RPMI8226 (cell line): ENCODE data around the gene AMZ2.
"Not testable (repeated sequence)": the region's sequence is repeated elsewhere in the genome, so short reads cannot be mapped to it uniquely, and the experiment has no call there.

Source experiments
- DNase-seq: peaks from one replicate; pipeline ENCODE4 v3.0.0-alpha.2; 2015

The AMZ2 gene

DNA sequence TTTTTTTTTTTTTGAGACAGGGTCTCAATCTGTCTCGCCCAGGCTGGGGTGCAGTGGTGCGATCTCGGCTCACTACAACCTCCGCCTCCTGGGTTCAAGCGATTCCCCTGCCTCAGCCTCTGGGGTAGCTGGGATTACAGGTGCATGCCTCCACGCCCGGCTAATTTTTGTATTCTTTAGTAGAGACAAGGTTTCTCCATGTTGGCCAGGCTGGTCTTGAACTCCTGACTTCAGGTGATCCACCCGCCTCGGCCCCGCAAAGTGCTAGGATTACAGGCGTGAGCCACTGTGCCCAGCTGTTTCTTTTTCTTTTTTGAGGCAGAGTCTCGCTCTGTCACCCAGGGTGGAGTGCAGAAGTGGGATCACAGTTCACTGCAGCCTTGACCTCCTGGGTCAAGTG lies 27.1 kb upstream of the AMZ2 start:
- DNase-seq: not testable (repeated sequence)

DNA sequence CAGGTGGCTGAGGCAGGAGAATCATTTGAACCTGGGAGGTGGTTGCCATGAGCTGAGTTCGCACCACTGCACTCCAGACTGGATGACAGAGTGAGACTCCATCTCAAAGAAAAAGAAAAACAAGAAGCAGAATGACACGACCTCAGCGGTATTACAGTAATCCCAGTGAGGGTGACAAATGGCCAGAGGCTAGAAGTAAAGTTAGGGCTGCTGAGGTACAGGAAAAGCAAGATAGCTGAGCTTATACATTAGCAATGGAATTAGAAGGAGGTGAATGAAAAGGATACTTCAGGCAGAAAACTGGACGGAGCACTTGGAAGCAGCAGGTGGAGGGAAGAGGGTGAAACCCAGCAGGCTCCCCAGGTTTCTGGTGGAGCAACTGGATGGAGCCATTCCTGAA lies 26.1 kb upstream of the AMZ2 start:
- DNase-seq: no peak

DNA sequence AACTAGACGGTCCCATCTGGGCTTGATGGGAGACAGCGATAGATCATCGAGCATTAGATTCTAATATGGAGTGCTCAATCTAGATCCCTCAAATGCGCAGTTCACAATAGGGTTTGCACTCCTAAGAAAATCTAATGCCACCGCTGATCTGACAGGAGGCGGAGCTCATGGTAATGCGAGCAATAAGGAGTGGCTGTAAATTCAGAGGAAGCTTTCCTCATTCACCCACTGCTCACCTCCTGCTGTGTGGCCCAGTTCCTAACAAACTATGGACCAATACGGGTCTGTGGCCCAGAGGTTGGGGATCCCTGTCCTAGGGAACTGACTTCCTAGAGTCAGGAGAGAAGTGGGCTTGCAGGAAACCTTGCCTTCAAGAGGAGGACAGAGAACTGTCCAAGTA lies 25.2 kb upstream of the AMZ2 start:
- no peak for DNase-seq

DNA sequence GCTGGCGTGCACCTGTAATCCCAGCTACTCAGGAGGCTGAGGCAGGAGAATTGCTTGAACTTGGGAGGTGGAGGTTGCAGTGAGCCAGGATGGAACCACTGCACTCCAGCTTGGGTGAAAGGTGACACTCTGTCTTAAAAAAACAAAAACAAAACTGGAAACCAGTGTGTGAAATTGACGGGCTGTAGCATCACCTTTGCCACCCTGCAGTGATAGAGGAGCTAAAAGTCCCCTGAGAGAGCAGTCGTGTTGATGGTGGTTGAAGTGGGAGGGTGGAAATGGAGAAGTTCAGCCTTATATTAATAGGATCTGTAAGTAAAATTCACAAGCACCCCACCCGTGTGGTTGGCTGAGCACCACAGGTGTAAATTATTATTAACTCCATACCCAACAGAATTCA lies 22.8 kb upstream of the AMZ2 start:
- DNase-seq: not testable (repeated sequence)

DNA sequence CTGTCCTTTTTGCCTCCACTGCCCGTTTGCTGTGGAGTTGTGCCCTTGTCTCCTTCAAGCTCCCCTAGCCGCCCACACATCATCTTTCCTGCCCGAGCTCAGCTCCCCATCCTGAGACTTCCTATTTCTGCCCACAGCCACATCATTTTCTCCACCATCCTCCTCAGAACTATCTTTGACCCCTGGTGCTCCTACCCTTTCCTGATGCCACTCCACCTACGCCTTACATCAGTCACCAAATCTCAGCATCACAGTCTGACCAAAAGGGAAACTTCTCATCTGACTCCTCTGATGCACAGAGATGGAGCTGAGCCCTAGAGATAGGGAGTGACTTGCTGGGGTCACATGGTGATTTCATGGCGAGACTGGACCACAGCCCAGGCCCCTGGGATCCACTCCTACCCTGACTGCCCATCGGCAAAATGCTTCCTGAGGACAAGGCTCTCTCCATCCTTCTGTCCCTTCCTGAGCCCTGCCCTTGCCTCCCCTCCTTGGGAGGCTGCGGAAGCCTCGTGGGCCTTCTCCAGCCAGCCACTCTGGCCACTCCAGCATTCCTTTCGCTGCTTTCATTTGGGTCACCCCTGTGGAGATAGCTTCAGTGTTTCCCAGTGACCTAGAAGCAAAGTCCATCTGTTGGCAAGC lies 19.7 kb upstream of the AMZ2 start:
- not testable (repeated sequence) for DNase-seq

DNA sequence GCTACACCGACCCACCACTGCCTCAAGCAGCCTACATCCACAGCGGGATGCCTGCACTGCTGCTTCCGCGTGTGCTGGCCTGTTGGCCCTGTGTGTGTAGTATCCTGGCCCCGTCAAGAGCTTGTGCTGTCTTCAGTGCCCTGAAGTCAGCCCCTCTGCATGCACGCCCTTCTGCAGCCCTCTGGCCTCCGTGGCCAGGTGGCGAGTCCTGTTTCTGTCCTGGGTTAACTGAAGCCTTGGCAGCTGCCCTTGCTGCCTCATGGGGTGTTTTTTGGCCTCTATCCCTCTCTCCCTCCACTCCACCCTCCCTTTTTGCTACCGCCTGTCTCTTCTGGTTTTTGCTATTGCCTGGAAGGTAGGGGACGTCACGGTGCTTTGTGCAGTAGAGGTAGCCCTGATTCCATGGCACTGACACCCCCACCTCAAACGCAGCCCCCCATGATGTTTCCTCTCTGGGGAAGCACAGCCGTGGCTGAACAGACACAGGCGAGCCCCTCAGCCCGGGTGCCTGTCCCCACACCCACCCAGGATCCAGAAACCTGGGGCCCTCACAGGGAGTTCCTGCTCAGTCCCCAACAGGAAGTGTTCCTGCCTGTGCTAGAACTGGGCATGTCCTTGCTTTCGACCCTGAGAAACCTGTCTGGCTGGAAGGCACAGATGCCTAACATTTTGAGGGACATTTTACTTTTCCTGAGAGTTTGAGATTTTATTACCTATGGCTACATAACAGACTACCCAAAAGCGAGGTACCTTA lies 18.8 kb upstream of the AMZ2 start:
- no peak for DNase-seq

DNA sequence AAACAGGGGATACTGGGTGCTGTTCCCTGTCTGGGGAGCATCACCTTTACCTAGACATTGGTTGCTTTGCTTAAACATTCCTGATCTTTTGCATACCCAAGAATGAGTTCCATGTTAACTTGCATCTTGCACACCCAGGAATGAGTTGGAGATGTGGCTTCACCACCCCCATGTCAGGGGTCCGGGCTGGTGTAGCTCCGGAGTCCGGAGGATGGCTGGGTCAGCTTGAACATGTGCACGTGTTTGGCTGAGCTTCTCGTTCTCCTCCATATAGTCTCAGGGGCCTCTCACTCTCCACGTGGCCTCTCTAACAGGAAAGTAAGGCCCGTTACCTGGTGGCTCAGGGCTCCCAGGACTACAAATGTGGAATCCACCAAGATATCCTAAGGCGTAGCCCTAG lies 18.2 kb upstream of the AMZ2 start:
- no peak for DNase-seq

DNA sequence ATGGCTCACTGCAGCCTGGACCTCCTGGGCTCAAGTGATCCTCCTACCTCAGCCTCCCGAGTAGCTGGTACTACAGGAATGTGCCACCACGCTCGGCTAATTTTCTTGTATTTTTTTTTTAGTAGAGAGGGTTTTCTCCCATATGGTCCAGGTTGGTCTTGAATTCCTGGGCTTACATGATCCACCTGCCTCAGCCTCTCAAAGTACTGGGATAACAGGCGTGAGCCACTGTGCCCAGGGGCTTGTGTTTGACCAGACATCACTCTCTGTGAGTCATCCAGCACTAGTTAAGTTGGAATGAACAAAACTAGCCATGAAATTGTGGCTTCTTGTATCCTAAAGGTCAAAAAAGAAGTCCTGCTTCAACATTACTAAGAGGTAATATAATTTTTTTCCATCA lies 16.7 kb upstream of the AMZ2 start:
- DNase-seq: not testable (repeated sequence)

DNA sequence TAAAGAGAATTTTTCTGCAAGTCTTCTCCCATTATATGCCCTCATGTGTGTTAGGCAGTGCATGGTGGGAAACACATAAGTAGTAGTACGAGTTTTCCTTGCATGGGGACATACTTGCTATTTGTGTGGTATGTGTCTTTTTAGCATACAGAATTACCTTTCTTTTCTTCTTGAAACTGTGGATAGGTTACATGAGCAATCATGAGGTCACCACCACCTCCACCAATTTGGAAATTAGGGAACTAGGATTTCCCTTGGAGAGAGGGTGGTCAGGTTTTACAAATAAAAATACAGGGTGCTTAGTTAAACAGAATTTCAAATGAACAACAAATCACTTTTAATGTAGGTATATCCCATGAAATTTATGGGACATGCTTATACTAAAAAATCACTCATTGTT lies 16.3 kb upstream of the AMZ2 start:
- DNase-seq: no peak

DNA sequence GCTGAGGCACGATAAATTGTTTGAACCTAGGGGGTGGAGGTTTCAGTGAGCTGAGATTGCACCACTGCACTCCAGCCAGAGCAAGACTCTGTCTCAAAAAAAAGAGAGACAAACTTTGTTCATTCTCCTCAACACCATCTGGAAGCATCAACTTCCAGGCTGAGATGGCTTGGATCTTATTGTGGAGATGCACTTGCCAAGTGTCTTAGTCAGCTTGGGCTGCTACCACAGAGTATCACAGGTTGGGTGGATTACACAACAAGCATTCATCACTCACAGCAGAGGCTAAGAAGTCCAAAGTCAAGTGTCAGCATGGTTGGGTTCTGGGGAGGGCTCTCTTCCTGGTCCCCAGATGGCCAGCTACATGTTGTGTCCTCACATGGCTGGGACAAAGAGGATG lies 15.1 kb upstream of the AMZ2 start:
- not testable (repeated sequence) for DNase-seq

DNA sequence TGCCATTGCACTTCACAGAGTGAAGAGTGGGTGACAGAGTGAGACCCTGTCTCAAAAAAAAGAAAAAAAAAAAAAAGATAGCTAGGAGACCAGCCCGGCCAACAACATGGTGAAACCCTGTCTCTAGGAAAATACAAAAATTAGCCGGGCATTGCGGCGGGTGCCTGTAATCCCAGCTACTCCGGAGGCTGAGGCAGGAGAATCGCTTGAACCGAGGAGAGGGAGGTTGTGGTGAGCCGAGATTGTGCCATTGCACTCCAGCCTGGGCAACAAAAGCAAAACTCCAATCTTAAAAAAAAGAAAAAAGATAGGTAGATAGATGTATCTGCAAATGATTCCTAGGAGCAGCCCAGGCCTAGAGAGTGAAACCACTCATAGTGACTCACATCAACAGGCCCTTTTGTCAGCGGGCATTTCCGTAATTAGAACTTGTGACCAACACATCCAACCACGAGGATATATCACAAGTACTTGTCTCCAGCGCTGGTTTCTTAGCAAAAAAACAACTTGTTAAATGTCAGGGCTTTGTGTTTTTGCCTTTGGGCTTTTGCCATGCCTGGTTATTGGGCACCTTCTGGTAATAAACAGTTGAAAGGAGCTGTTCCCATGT lies 13.0 kb upstream of the AMZ2 start:
- DNase-seq: peak; percentile 43

DNA sequence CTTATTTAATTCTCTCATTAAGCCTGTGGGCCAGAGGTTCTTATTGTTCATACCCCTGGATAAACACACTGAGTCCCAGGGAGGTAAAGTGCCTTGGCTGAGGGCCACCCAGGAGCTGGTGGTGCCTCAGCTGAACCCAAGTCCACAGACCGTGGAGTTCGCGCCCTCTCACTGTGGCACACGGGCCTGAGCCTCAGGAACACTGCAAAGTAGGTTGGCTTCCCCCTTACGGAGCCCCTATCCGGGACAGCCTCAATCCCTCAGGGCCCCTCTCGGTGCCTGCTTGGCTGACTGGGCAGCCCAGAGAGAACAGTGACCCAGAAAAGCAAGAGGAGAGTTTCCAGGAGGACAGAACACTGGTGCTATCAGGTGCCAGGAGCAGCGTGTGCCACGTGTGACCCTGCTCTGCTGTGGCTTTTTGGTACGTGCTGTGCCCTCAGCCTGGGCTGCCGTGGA lies 12.5 kb upstream of the AMZ2 start:
- not testable (repeated sequence) for DNase-seq

DNA sequence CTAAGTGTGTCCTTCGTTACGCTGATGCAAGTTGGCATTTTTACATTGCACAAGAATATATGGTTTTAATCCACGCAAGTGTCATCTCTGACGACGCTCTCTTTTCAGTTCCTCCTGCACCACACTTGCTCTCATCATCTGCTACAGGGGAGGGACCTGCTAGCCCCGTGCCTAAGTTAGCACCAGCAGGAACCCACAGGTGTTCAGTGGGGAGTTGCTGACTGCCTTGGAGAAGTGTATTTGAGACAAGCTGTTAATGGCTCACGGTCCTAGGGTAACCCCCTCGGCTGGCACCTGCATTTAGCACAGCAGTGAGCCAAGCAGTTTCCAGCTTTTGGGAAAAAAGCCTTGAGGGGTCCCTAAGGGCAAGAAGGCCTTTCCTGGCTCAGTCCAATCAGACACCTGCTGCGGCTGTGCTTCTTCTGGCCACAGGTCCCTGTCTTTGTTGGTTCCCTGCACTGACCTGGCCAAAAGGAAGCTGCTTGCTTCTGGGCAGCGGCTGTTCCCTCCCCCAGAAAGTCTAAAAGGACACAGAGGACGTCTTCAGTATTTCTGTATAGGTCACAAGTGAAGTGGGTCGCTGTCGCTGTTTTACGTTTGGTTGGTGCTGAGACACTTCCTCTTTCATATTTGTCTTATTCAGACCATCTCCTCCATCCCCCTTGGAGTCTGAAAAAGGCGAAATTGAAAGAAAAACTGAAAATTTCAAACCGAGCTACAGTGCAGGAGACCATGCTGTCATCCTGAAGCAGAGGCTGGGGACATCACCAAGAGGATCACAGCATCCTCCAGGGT lies 10.3 kb upstream of the AMZ2 start:
- DNase-seq: peak; percentile 92

DNA sequence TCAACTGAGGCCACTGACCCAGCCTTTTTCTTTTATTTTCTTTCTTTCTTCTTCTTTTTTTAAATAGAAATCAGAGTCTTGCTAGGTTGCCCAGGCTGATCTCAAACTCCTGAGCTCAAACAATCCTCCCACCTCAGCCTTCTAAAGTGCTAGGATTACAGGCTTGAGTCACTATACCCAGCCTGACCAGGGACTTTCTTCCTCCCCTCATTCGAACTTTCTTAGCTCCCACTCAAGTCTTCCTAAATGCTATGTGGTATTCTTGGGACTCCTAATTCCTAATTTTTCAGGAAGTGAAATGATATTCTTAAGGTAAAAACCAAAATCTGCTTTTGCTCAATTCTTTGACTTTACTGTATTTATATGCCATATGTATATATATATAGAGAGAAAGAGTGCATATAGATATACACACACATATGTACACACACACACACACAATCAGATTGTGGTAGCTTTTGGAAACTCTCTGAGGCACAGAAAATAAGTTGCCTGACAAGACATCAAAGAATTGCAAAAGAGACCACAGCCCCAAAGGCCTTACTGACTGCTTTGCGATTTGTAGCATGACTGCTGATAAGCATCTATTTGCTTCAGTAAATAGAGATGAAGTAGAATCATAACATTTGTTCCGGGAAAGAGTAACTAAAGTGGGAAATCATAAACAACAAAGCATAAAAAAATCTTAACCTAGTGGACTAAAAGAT lies 9.5 kb upstream of the AMZ2 start:
- no peak for DNase-seq

DNA sequence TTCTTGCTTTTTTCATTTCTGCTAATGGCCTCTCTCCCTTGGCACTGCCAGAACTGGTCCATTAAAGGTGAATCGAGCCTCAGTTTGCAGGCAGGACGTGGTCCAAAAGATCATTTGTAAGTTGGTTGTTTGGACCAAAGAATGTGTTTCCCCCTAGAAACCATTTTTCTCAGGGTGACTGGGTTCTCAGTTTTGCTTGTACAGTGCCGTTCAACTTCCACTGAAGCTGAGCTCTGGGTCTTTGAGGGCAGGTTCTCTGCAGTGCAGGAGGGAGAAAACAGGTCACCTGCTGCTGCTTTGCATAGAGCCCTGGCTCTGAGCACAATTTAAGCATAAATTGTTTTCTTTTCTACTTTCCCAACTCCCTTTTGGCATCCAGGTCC lies 9.0 kb upstream of the AMZ2 start:
- DNase-seq: no peak

DNA sequence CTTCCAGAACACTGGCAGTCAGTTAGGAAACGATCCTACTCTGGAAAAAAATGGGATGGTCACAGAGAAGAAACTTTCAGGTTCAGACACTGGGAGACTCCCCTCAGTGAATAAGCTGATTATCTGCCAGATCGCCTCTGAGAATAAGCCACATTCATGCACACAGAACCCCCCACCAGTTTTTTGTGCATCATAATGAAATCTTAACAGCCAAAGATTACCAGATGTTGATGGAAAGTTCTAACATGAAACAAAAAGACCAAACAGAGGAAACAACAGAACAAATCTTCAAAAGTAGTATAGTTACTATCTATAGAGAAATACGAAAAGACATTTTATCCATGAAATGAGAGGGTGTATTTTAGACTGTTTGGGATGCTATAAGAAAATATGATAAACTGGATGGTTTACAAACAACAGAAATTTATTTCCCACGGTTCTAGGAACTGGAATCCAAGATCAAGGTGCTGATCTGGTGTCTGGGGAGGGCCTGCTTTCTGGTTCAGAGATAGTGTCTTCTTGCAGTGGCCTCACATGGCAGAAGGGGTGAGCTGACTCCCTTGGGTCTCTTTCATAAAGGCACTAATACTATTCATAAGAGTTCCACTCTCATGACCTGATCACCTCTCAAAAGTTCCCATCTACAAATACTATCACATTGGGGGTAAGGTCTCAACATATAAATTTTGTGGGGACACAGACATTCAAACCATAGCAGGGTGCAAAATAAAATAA lies 8.0 kb upstream of the AMZ2 start:
- DNase-seq: no peak

DNA sequence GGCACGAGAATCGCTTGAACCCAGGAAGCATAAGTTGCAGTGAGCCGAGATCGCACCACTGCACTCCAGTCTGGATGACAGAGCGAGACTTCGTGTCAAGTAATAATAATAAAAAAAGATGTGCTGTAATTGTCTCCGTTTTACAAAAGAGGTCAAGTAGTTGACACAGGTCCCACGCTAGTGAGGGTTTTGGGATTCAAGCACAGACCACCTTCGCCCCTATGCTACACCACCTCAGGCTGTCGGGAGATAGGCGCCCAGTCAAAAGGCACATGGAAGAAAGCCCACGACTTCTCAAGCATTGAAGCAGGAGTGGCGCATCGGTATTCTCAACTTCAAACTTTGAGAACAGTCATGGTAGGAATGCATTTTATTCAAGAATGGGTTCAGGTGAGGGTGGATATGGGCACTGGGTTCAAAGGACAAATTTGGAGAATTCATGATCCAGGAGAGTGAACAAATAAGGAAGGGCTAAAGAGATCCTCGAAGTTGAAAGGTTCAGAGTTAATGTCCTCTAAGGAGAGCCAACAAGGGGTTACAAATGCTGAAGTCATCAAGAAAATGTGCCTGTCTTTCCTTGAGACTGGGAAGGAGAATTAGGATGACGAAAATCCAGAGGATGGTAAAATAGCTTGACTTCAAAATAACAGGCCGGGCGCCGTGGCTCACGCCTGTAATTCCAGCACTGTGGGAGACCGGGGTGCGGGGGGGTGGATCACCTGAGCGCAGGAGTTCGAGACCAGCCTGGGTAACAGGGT lies 1.4 kb upstream of the AMZ2 start:
- no peak for DNase-seq

DNA sequence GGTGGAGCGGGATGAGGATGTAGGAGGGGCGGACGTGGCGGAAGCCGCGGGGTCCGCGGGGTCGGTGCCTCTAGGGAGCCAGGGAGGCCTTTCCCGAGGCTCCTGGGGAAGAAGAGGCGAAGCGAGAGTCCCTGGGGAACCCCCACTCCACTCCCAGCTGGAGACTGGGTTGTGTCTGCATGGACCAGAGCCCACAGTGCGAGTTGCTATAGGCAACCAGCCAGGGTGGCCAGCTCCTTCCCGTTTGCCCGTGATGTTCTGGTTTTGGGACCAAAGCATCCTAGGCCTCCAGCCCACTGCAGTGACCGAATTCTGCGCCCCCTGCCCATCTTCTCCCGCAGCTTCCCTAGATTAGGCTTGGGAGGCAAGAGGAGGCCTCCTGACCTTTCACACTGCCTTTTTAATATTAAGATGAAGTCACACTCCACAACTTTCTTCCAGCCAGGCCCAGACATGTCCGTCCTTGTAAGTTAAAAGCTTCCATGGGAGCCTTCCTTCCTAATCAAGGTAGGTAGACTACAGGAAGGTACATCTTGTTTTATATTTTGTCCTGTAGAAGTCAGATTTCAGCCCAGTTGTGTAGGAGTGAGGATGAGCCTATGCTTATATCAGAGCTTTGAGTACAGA lies 469 bp downstream of the AMZ2 start:
- DNase-seq: peak; percentile 45

DNA sequence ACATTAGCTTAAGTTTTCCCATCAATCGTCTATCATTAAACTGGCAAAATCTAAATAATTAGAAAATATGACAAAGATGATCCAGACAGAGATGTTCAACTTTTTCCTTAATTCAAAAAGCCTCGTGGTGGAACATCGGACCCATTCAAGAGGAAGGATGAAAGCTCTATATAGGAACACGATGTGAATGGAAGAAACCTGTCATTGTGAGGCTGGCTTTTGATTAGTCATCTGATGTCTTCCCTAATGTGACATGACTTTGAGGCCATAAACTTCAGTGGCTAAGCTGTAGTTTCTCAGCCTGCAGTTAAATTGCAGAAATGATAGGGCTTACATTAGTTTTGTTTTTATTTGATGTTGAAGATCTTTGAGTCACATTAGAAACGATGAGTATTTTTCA lies 1.0 kb downstream of the AMZ2 start:
- no peak for DNase-seq

DNA sequence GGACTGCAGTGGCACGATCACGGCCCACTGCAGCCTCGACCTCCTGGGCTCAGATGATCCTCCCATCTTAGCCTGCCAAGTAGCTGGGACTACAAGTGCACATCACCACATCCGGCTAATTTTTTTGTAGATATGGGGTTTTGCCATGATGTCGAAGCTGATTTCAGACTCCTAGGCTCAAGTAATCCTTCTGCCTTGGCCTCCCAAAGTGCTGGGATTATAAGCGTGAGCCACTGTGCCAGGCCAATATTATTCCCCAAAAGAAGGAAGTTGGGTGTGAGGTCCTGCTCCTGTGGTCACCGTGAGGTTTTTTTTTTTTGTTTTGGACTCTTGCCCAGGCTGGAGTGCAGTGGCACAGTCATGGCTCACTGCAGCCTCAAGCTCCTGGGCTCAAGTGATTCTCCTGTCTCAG lies 1.5 kb downstream of the AMZ2 start:
- peak; percentile 40 for DNase-seq

DNA sequence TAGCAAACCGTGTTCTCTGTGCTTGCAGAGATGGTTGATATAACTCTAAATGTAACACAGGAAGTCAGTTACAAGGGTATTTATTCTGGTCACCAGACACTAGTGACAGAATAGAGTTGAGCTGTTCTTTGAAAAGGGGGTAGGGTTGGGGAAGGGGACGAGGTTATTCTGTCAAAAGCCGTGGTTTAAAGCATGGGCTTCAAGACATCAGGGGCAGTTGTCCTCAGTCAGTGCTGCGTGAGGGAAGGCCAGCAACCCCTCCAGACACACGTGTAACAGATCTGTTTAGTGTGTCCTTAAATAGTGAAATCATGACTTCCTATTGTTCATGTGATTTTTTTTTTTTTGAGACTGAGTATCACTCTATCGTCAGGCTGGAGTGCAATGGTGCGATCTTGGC lies 5.6 kb downstream of the AMZ2 start:
- DNase-seq: not testable (repeated sequence)
